GM18519 (cell line): ENCODE measurements around the gene RANBP17.

ENCODE experiments used
- ATAC-seq: cut with Tn5 transposase; IDR thresholded peaks from one replicate; pipeline ENCODE4 v1.9.1; 2021; ENCODE audit warnings: mild to moderate bottlenecking, moderate library complexity; ENCODE audit not compliant: unreplicated experiment, low FRiP score

Gene RANBP17

GRCh38 chr5:171205375-171205774 lies 343.6 kb downstream of the RANBP17 start:
- ATAC-seq: no peak

GRCh38 chr5:171207256-171207847 lies 345.5 kb downstream of the RANBP17 start:
- no peak for ATAC-seq

GRCh38 chr5:171221916-171222315 lies 360.1 kb downstream of the RANBP17 start:
- no peak for ATAC-seq

- ATAC-seq: no peak
Measured at GRCh38 chr5:171223927-171224326, 362.1 kb downstream of the RANBP17 start.

DNA sequence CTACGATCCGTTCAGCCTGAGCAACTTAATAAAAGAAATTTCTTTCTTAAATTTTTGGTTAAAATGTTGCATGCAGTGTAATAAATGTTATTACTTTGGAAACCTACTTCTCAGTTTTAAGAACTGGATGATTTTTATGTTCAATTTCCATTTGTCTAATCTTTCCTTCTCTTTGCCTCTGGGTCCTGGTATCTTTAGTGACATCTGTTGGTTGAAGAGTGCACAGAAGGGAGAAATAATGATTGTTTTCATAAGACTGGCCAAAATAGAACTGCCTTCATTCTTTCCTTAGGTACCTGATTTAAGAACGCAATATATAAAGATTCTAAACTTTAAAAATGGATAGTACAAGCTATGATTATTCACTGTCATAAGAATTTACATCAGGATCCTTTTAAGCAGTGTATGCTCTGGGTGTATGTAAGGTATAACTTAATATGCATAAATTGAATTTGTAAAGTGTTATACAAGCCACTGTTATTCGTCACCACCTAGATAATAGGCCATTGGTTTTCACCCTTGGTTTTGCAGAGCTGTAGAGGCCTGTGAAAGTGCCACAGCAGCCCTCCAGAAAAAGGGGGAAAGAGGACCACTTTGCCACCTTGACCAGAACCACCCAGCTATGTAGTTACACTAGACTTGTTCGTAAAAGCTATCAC lies 364.4 kb downstream of the RANBP17 start:
- no peak for ATAC-seq

DNA sequence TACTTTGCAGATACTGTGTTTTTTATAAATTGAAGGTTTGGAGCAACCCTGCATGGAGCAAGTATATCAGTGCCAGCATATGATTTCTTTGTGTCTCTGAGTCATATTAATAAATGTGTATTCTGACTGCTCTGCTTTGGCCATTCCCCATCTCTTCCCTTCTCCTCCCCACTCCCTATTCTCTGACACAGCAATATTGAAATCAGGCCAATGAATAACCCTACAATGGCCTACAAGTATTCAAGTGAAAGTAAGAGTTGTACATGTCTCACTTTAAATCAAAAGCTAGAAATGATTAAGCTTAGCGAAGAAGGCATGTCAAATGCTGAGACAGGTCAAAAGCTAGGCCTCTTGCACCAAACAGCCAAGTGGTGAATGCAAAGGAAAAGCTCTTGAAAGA lies 365.0 kb downstream of the RANBP17 start:
- ATAC-seq: no peak

- ATAC-seq: no peak
Measured at GRCh38 chr5:171236651-171237050, 374.8 kb downstream of the RANBP17 start.

- ATAC-seq: no peak
Measured at GRCh38 chr5:171242521-171242920, 380.7 kb downstream of the RANBP17 start.

GRCh38 chr5:171246231-171246630 lies 384.4 kb downstream of the RANBP17 start:
- ATAC-seq: no peak

DNA sequence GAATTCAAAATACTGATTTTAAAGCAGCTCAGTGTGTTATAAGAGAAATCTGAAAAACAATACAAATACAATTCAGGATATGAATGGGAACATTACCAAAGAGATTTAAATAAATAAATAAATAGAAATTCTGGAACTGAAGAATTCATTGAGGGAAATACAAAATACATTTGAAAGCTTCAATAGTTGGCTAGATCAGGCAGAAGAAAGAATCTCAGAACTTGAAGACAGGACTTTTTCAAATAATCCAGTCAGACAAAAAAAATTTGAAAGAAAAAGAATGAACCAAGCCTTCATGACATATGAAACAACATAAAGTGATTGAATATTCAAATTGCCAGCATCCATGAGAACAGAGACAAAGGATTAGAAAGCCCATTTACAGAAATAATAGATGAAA lies 387.6 kb downstream of the RANBP17 start:
- no peak for ATAC-seq

DNA sequence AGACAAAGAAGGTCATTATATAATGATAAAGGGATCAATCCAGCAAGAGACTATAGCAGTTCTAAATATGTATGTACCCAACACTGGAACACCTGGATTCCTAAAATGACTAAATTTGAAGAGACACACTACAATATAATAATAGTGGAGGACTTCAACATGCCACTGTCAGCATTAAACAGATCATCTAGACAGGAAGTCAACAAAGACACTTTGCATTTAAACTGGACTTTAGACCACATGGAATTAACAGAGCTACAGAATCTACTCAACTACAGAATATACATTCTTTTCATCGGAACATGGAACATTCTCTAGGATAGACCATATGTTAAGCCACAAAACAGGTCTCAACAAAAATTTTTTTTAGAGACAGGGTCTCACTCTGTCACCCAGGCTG lies 388.9 kb downstream of the RANBP17 start:
- no peak for ATAC-seq

- no peak for ATAC-seq
Measured at GRCh38 chr5:171251519-171251918, 389.7 kb downstream of the RANBP17 start.

GRCh38 chr5:171252674-171253073 lies 390.9 kb downstream of the RANBP17 start:
- no peak for ATAC-seq

GRCh38 chr5:171258737-171259415 lies 397.1 kb downstream of the RANBP17 start:
- ATAC-seq: no peak

DNA sequence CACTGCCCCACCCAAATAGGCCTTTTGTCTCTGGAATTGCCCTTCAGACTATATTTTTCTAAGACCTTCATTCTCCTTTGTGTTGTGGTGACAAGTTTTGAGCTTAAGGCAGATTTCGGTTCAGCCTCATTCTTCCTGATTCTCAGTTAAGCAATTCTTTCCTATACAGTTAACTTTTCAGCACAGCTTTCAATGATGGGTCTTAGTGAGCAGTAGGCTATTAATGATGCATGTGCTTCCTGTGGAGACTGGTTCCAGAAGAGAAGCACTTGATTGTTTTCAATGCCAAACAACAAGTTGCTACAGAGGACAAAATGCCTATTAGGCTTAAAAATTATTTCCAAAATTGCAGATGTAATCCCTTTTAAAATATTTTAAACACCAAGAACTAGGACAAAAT lies 399.5 kb downstream of the RANBP17 start:
- ATAC-seq: no peak

DNA sequence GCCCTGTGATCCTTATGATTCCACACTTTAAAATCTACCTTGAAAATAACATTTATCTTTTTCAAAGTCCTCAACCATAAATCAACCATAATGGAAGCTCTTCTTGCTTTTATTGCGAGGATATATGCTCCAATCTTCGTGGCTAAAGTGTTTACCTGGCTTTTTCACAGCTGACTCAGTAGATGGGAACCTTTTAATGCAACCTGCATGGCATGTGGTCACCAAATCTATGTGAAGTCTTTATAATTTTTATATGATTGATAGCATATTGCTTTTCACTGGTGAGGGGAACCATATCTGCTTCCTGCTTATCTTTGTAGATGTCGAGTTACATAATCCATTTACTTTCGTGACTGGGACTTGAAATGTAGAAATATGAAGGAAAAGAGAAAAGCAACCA lies 400.1 kb downstream of the RANBP17 start:
- no peak for ATAC-seq

DNA sequence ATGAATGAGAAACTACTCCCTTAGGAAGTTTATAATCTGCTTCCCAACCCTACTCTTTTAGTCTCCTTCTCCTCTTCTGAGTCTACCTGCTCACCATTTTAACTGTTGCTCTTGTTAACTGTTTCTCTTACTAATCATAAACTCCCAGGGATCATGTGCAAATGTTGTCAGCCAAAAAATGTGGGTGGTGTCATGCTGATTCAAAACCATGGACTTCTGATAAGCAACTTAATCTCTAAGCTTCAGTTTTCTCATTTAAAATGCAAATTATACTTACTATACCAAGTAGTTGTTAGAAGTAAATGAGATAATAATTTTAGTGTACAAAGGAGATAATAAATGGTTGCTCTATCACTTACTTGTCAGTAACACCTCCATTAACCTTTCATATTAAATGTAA lies 401.4 kb downstream of the RANBP17 start:
- ATAC-seq: no peak

DNA sequence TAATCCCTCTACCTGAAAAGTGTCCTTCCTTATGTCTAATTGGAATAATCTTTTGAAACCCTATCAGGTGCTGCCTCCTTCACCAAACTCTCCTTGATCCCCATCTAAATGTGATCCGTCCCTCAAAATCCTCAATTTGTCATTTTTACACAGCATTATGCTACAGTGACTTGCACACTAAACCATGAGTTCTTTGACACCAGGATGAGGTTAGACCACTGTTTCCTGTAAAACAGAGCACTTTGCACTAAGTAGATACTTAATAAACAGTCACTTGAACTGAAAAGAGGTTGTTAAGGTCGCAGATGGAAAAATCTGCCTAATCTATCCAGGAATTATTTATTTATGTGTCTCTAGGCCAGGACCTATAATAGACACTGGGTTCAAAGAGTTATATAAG lies 403.0 kb downstream of the RANBP17 start:
- no peak for ATAC-seq

DNA sequence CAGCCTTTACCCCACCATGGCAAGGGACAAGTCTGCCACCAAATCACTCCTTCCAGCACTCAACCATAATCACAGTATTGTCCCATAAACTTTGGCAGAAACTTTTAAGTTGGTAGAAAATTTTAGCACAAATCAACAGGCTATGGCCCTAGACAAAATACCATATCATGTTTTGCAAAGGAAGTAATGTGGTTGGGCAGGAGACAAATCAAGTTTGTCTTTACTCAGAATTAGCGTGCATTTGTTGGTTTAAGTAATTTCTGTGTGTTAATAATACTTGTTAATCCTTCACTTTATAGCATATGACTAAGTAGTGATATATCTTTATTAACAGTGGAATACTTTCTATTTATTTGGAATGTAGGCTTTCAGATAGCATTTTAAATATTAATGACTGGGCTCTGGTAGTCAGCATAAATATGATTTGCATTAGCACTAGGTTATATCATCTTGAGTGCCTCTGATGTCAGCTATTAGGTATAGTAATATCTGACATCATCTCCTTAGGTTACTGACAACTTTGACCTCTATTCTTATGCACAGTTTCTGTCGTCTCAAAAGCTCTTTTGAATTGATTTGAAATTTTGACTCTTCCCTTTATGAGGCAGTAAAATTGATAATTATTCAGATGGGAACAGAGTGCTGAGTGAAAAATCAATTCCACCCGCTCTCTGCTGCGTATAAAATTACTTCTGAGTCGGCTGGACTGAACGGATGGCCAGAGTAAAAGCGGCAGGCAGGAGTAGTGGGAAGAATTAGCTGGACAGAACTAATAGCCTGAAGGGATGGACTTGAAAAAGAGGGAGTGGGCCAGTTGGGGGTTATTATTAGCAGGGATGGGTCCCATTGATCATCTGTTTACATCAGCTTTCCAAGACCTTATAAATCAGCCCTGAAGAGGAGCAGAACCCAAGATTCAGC lies 407.1 kb downstream of the RANBP17 start:
- ATAC-seq: no peak

GRCh38 chr5:171269717-171270116 lies 407.9 kb downstream of the RANBP17 start:
- ATAC-seq: no peak

DNA sequence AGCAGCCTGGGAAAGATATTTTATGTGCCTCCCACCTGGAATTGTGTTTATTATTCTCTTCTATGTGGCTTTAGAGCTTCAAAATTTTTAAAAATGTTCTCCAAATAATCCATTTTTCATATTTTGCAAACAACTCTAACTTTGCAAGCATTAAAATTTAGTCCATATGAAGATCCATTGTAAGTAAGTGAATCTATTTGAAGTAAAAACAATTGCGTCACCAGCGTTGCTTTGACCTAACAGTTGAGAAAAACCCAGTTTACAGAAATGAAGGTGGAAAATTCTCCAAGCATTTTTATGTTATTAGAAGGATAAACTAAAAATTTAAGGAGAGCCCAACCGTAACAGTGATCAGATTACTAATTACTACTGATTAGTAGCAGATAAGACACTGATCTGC lies 408.3 kb downstream of the RANBP17 start:
- ATAC-seq: no peak
